ENCODE results near the gene KANSL1L. TPM values are rescaled to one million over a fixed set of nuclear protein-coding genes. Genes with fewer than 3 reads are reported as not detected.

The KANSL1L gene
- total RNA-seq, 4 donors from 2014 or later: 13.7 to 43.8 (median 25.5) TPM

- Histone ChIP-seq H3K36me3 (no peaks in the 10 kb centered on the region), H3K27me3 (no peaks in the 10 kb centered on the region), H3K4me3 (no peak overlapping the region), H3K4me1 (no peaks in the 10 kb centered on the region), H3K9me3 (no peaks in the 10 kb centered on the region), H3K27ac (no peak overlapping the region)
- in situ Hi-C loops (cut with MboI; ENCODE audit: low pct_ligation_motif_present in 1 of 4, low pct_unique_long_range_greater_than_20kb in 1 of 4, low sequenced_read_pairs in 3 of 4) (loop anchor here in 3 of 4 donors (10.0 kb wide), 1 partner anchor 122 kb away; no protein-coding TSS in a partner anchor), intact Hi-C loops (cut with DNase I; ENCODE audit: low total_unique reads) (no loop called here)
- no peak for DNase-seq
- WGBS, 2 donors (ENCODE audit: low coverage in 1 of 2): 8 to 15% methylated on average over 2 of the region's 2 CpGs
- peak; percentile 42 to 61 (median 57) for TF ChIP-seq CTCF (IDR thresholded peaks at IDR 0.05)
- no peak for TF ChIP-seq EP300 (IDR thresholded peaks at IDR 0.05; ENCODE audit: low read depth)
These were observed 98.2 kb downstream of the KANSL1L start for GRCh38 chr2:210072922-210073509.

- H3K27me3 ChIP-seq: no peaks in the 10 kb centered on the region
- no peak for DNase-seq
- no peaks in the 10 kb centered on the region for H3K9me3 ChIP-seq
- in situ Hi-C loops (cut with MboI; ENCODE audit: low pct_ligation_motif_present in 1 of 4, low pct_unique_long_range_greater_than_20kb in 1 of 4, low sequenced_read_pairs in 3 of 4) (loop anchor here in 3 of 4 donors (10.0 kb wide), 1 partner anchor 122 kb away; no protein-coding TSS in a partner anchor), intact Hi-C loops (cut with DNase I; ENCODE audit: low total_unique reads) (no loop called here)
- no peak overlapping the region for H3K4me3 ChIP-seq
- H3K4me1 ChIP-seq: no peaks in the 10 kb centered on the region
- H3K36me3 ChIP-seq: no peaks in the 10 kb centered on the region
- 90% methylated on average over 5 of the region's 5 CpGs; no CpG with 5 or more reads in 1 of the 2 donors for WGBS, 2 donors (ENCODE audit: low coverage in 1 of 2)
- no peak overlapping the region for H3K27ac ChIP-seq
- TF ChIP-seq POLR2AphosphoS5 (IDR thresholded peaks at IDR 0.05) (no peak), CTCF (IDR thresholded peaks at IDR 0.05) (no peak), EP300 (IDR thresholded peaks at IDR 0.05; ENCODE audit: low read depth) (no peak), POLR2A (IDR thresholded peaks at IDR 0.05) (no peak)
These were observed 98.7 kb downstream of the KANSL1L start for GRCh38 chr2:210072493-210072892.

GRCh38 chr2:210063306-210063705 lies 107.9 kb downstream of the KANSL1L start:
- H3K4me3 ChIP-seq: no peak overlapping the region
- H3K27me3 ChIP-seq: no peaks in the 10 kb centered on the region
- intact Hi-C loops (cut with DNase I; ENCODE audit: low total_unique reads) (no loop called here), in situ Hi-C loops (cut with MboI; ENCODE audit: low pct_ligation_motif_present in 1 of 4, low pct_unique_long_range_greater_than_20kb in 1 of 4, low sequenced_read_pairs in 3 of 4) (no loop called here)
- H3K4me1 ChIP-seq: no peaks in the 10 kb centered on the region
- no peaks in the 10 kb centered on the region for H3K9me3 ChIP-seq
- WGBS, 2 donors (ENCODE audit: low coverage in 1 of 2): 88% methylated on average over 2 of the region's 2 CpGs; no CpG with 5 or more reads in 1 of the 2 donors
- no peak for DNase-seq
- H3K36me3 ChIP-seq: no peaks in the 10 kb centered on the region
- no peak for TF ChIP-seq CTCF (IDR thresholded peaks at IDR 0.05)
- TF ChIP-seq EP300 (IDR thresholded peaks at IDR 0.05; ENCODE audit: low read depth): no peak
- no peak for TF ChIP-seq POLR2A (IDR thresholded peaks at IDR 0.05)
- no peak for TF ChIP-seq POLR2AphosphoS5 (IDR thresholded peaks at IDR 0.05)
- no peak overlapping the region for H3K27ac ChIP-seq

- in situ Hi-C loops (cut with MboI; ENCODE audit: low pct_ligation_motif_present in 1 of 4, low pct_unique_long_range_greater_than_20kb in 1 of 4, low sequenced_read_pairs in 3 of 4): no loop called here
- WGBS, 2 donors (ENCODE audit: low coverage in 1 of 2): 97 to 100% methylated on average over 2 to 3 of the region's 3 CpGs
- no peaks in the 10 kb centered on the region for H3K36me3 ChIP-seq
These were observed 115.4 kb downstream of the KANSL1L start for GRCh38 chr2:210055825-210056224.

More at GRCh38 chr2:210055825-210056224, 115.4 kb downstream of the KANSL1L start:
- Histone ChIP-seq H3K27ac (no peak overlapping the region), H3K9me3 (peaks cover 2 to 9% of the 10 kb centered on the region in 2 donors), H3K4me1 (no peaks in the 10 kb centered on the region), H3K4me3 (no peak overlapping the region), H3K27me3 (no peaks in the 10 kb centered on the region)
- TF ChIP-seq EP300 (IDR thresholded peaks at IDR 0.05; ENCODE audit: low read depth) (no peak), POLR2AphosphoS5 (IDR thresholded peaks at IDR 0.05) (no peak), CTCF (IDR thresholded peaks at IDR 0.05) (no peak), POLR2A (IDR thresholded peaks at IDR 0.05) (no peak)
- intact Hi-C loops (cut with DNase I; ENCODE audit: low total_unique reads): no loop called here
- no peak for DNase-seq
